Measurements from ENCODE around the gene DDI1. TPM values are rescaled to one million over a fixed set of nuclear protein-coding genes. Genes with fewer than 3 reads are reported as not detected.

The DDI1 gene
- total and polyA plus RNA-seq, 10 of the 15 experiments (the other 5 are each of a cell fraction or from before 2014, with no cell fraction given), result not detected

- Histone ChIP-seq H3K4me1 (ENCODE audit: control insufficient read depth, insufficient read depth, low read length) (no peaks in the 10 kb centered on the region), H2AFZ (ENCODE audit: control insufficient read depth, low read depth, low read length) (no peak overlapping the region), H4K20me1 (ENCODE audit: control insufficient read depth, insufficient read depth) (no peaks in the 10 kb centered on the region), H3K4me3 (no peak overlapping the region), H3K79me2 (ENCODE audit: control insufficient read depth, insufficient read depth, low read length) (no peaks in the 10 kb centered on the region), H3K27ac (ENCODE audit: control insufficient read depth, insufficient read depth) (no peak overlapping the region), H3K36me3 (ENCODE audit: control insufficient read depth in 2 of 2, insufficient read depth in 2 of 2, low read length in 1 of 2) (no peaks in the 10 kb centered on the region), H3K9me3 (replicated peaks; ENCODE audit: control insufficient read depth, insufficient read depth, low read length) (no peaks in the 10 kb centered on the region), H3K9ac (ENCODE audit: control insufficient read depth, insufficient read depth, low read length) (no peak overlapping the region), H3K27me3 (replicated peaks in 1 of 2; ENCODE audit: control insufficient read depth in 2 of 2, insufficient read depth in 2 of 2, low read length in 1 of 2) (no peaks in the 10 kb centered on the region), H3K4me2 (ENCODE audit: control insufficient read depth, insufficient read depth) (no peak overlapping the region)
- TF ChIP-seq SIN3A (IDR thresholded peaks at IDR 0.05; ENCODE audit: low read depth, low read length) (no peak), DPF2 (IDR thresholded peaks at IDR 0.05) (no peak), HDGF (IDR thresholded peaks at IDR 0.05) (no peak), PKNOX1 (IDR thresholded peaks at IDR 0.05) (no peak), ZNF207 (IDR thresholded peaks at IDR 0.05; ENCODE audit: borderline replicate concordance) (no peak), ETV6 (conservative IDR thresholded peaks at IDR 0.05 in 1 of 2, IDR thresholded peaks at IDR 0.05 in 1 of 2; ENCODE audit: borderline replicate concordance in 1 of 2, low read depth in 1 of 2) (no peak), NR2C1 (IDR thresholded peaks at IDR 0.05) (no peak), CBFB (IDR thresholded peaks at IDR 0.05; ENCODE audit: low read depth) (no peak), RELA (IDR thresholded peaks at IDR 0.05; ENCODE audit: borderline replicate concordance, partially characterized antibody) (no peak), STAT1 (conservative IDR thresholded peaks at IDR 0.05) (no peak), GABPA (IDR thresholded peaks at IDR 0.05; ENCODE audit: low read depth) (no peak), SMC3 (IDR thresholded peaks at IDR 0.05; ENCODE audit: borderline replicate concordance, low read length) (no peak), SUPT20H (IDR thresholded peaks at IDR 0.05; ENCODE audit: borderline replicate concordance, control insufficient read depth, low read depth, low read length) (no peak), WRNIP1 (IDR thresholded peaks at IDR 0.05; ENCODE audit: borderline replicate concordance, low read depth, low read length) (no peak), EZH2 (IDR thresholded peaks at IDR 0.05; ENCODE audit: borderline replicate concordance, control insufficient read depth, low read depth, low read length) (no peak), SREBF2 (IDR thresholded peaks at IDR 0.05; ENCODE audit: low read length) (no peak), LARP7 (IDR thresholded peaks at IDR 0.05) (no peak)
- BruUV-seq (replicated peaks), result no TSS peak
- ChIA-PET SMC1A (ENCODE audit: uncharacterized antibody, unreplicated experiment) (interaction anchor here (1.0 to 3.2 kb wide), 2 partner anchors 9 to 10 kb away, joined by 5 to 12 read pairs; no protein-coding TSS in a partner anchor), POLR2A (no interaction called here), RAD21 (ENCODE audit: unreplicated experiment) (no interaction called here), CTCF (interaction anchor here (1.1 to 1.7 kb wide), 2 partner anchors 9 to 24 kb away, joined by 3 to 4 read pairs; no protein-coding TSS in a partner anchor)
- FAIRE-seq (no peak), ATAC-seq (no peak), DNase-seq (ENCODE audit: low read depth, low spot score) (no peak)
- WGBS (ENCODE audit: insufficient coverage, insufficient replicate concordance, low lambda C conversion rate, missing lambda C conversion rate), result 49% methylated on average over 9 of the region's 9 CpGs
- in situ Hi-C loops (cut with MboI), result no loop called here
- intact Hi-C loops (cut with micrococcal nuclease; ENCODE audit: unreplicated experiment), result no loop called here
These were observed 48.5 kb upstream of the DDI1 start for GRCh38 chr11:103987629-103988594.

All from GM12878 (cell line).